Tongue (tissue), 2 donors: ENCODE data around the gene CTNNBL1. TPM values are rescaled to one million over a fixed set of nuclear protein-coding genes. Genes with fewer than 3 reads are reported as not detected.

Experiments used
- DNase-seq: peaks from one replicate; pipeline ENCODE4 v3.0.0-alpha.2; 2015
- total RNA-seq: library from RNA; depleted of rRNA; stranded (reverse); fragments of >200 nt; gene quantifications from one replicate; pipeline ENCODE4 v1.2.3, GENCODE V29; 2014

CTNNBL1 gene
- total RNA-seq, 1 donor from 2014 or later = 40.2 TPM

- no peak for DNase-seq
Measured at GRCh38 chr20:37879843-37880242, 186.0 kb downstream of the CTNNBL1 start.

GRCh38 chr20:37880726-37881591 lies 187.1 kb downstream of the CTNNBL1 start:
- DNase-seq = peak; percentile 96

GRCh38 chr20:37881601-37882343 lies 187.9 kb downstream of the CTNNBL1 start:
- no peak for DNase-seq

GRCh38 chr20:37882961-37883712 lies 189.3 kb downstream of the CTNNBL1 start:
- no peak for DNase-seq

GRCh38 chr20:37885042-37885441 lies 191.2 kb downstream of the CTNNBL1 start:
- DNase-seq = no peak

- no peak for DNase-seq
Measured at GRCh38 chr20:37885593-37886503, 192.0 kb downstream of the CTNNBL1 start.

- DNase-seq = no peak
Measured at GRCh38 chr20:37886851-37887297, 193.0 kb downstream of the CTNNBL1 start.

- DNase-seq = no peak
Measured at GRCh38 chr20:37888641-37889040, 194.8 kb downstream of the CTNNBL1 start.

GRCh38 chr20:37890108-37890507 lies 196.3 kb downstream of the CTNNBL1 start:
- no peak for DNase-seq

- DNase-seq = no peak
Measured at GRCh38 chr20:37890643-37891042, 196.8 kb downstream of the CTNNBL1 start.

GRCh38 chr20:37892001-37892400 lies 198.2 kb downstream of the CTNNBL1 start:
- no peak for DNase-seq

GRCh38 chr20:37893566-37894241 lies 199.9 kb downstream of the CTNNBL1 start:
- no peak for DNase-seq

- no peak for DNase-seq
Measured at GRCh38 chr20:37894454-37894853, 200.6 kb downstream of the CTNNBL1 start.

GRCh38 chr20:37895166-37895565 lies 201.3 kb downstream of the CTNNBL1 start:
- no peak for DNase-seq

- no peak for DNase-seq
Measured at GRCh38 chr20:37896932-37897548, 203.2 kb downstream of the CTNNBL1 start.

- no peak for DNase-seq
Measured at GRCh38 chr20:37898233-37899104, 204.6 kb downstream of the CTNNBL1 start.

GRCh38 chr20:37899105-37900045 lies 205.5 kb downstream of the CTNNBL1 start:
- DNase-seq = no peak

GRCh38 chr20:37901240-37901639 lies 207.4 kb downstream of the CTNNBL1 start:
- DNase-seq = peak; percentile 55
